Neural cell (in vitro differentiated cells): ENCODE measurements around the gene NKD2. TPM values are rescaled to one million over a fixed set of nuclear protein-coding genes. Genes with fewer than 3 reads are reported as not detected.

Experiments
- H2AFZ ChIP-seq: fragments of 200-600, 300-800 bp; sonication (generic), shearing (Covaris generic); 2 replicates; pipeline ENCODE4 v1.6.0; 2014; ENCODE audit warnings: low read depth, mild to moderate bottlenecking, antibody characterized with exemption, low read length, moderate library complexity
- H3F3A ChIP-seq: fragments of 200-600 bp; shearing (Covaris generic); 2 replicates; pipeline ENCODE4 v1.6.1; 2016; ENCODE audit warnings: mild to moderate bottlenecking, moderate library complexity, mixed read lengths, antibody characterized with exemption, low read length; ENCODE audit not compliant: insufficient read depth, poor library complexity, severe bottlenecking
- H3K27ac ChIP-seq: fragments of 200-600, 300-800 bp; sonication (generic), shearing (Covaris generic); 2 replicates; pipeline ENCODE4 v1.5.1; 2014; ENCODE audit warnings: mild to moderate bottlenecking, low read length, moderate library complexity
- H3K27me3 ChIP-seq: fragments of 300-800, 200-600 bp; sonication (generic), shearing (Covaris generic); 2 replicates; pipeline ENCODE4 v1.6.0; 2014; ENCODE audit warnings: mild to moderate bottlenecking, low read depth, low read length, moderate library complexity; ENCODE audit not compliant: insufficient read depth
- H3K36me3 ChIP-seq: fragments of 300-800, 200-600 bp; sonication (generic), shearing (Covaris generic); 2 replicates; pipeline ENCODE4 v1.5.1; 2014; ENCODE audit warnings: mild to moderate bottlenecking, antibody characterized with exemption, low read length, moderate library complexity; ENCODE audit not compliant: insufficient read depth
- H3K4me2 ChIP-seq: fragments of 300-800, 200-600 bp; sonication (generic), shearing (Covaris generic); 2 replicates; pipeline ENCODE4 v1.6.0; 2014; ENCODE audit warnings: mild to moderate bottlenecking, low read length
- H3K4me3 ChIP-seq: fragments of 300-800, 200-600 bp; sonication (generic), shearing (Covaris generic); 2 replicates; pipeline ENCODE4 v1.5.1; 2014; ENCODE audit warnings: mild to moderate bottlenecking, low read length, moderate library complexity
- H3K79me2 ChIP-seq: fragments of 200-600 bp; shearing (Covaris generic); replicated peaks from 2 replicates; pipeline ENCODE4 v1.6.0; 2014; ENCODE audit warnings: mild to moderate bottlenecking, low read length, moderate library complexity; ENCODE audit not compliant: insufficient read depth
- H3K9ac ChIP-seq: fragments of 300-800, 200-600 bp; sonication (generic), shearing (Covaris generic); 2 replicates; pipeline ENCODE4 v1.6.1; 2016; ENCODE audit warnings: mild to moderate bottlenecking, low read length, mixed read lengths
- H3K9me2 ChIP-seq: fragments of 200-600 bp; shearing (Covaris generic); 2 replicates; pipeline ENCODE4 v1.6.1; 2016; ENCODE audit warnings: mild to moderate bottlenecking, low read length, mixed read lengths; ENCODE audit not compliant: insufficient read depth
- H3K9me3 ChIP-seq: fragments of 200-600, 300-800 bp; sonication (generic), shearing (Covaris generic); 2 replicates; pipeline ENCODE4 v1.6.1; 2016; ENCODE audit warnings: mild to moderate bottlenecking, mixed run types, low read length, moderate library complexity, mixed read lengths
- H4K20me1 ChIP-seq: fragments of 200-600 bp; shearing (Covaris generic); 2 replicates; pipeline ENCODE4 v1.6.1; 2016; ENCODE audit warnings: mild to moderate bottlenecking, mixed run types; ENCODE audit not compliant: insufficient read depth
- EP300 ChIP-seq: fragments of 450-650 bp; conservative IDR thresholded peaks from 2 replicates; pipeline ENCODE4 v1.6.1; 2014; ENCODE audit warnings: antibody characterized with exemption, mild to moderate bottlenecking, moderate library complexity; ENCODE audit not compliant: poor library complexity, severe bottlenecking
- EZH2 ChIP-seq: fragments of 200-600, 300-800 bp; shearing (Covaris generic), sonication (generic); IDR thresholded peaks from 2 replicates; pipeline ENCODE4 v1.6.1; 2014; ENCODE audit warnings: antibody characterized with exemption, low read length, borderline replicate concordance, mild to moderate bottlenecking; ENCODE audit not compliant: insufficient read depth, poor library complexity, severe bottlenecking
- MXI1 ChIP-seq: fragments of 450-650 bp; conservative IDR thresholded peaks from 2 replicates; pipeline ENCODE4 v1.6.1; 2014; ENCODE audit warnings: antibody characterized with exemption, mild to moderate bottlenecking; ENCODE audit not compliant: poor library complexity, severe bottlenecking
- POLR2AphosphoS5 ChIP-seq: IDR thresholded peaks from 2 replicates; pipeline ENCODE4 v1.6.1; 2012
- RAD21 ChIP-seq: fragments of 450-650 bp; conservative IDR thresholded peaks from 2 replicates; pipeline ENCODE4 v1.6.1; 2014; ENCODE audit warnings: antibody characterized with exemption, mild to moderate bottlenecking, moderate library complexity
- SMC3 ChIP-seq: fragments of 450-650 bp; conservative IDR thresholded peaks from 2 replicates; pipeline ENCODE4 v1.6.1; 2014; ENCODE audit warnings: antibody characterized with exemption, mild to moderate bottlenecking, moderate library complexity; ENCODE audit not compliant: poor library complexity
- TAF1 ChIP-seq: IDR thresholded peaks from 2 replicates; pipeline ENCODE4 v1.6.1; 2012; ENCODE audit warnings: low read depth
- polyA plus RNA-seq: library from polyadenylated mRNA; depleted of rRNA; stranded (reverse); fragments of >200 nt; gene quantifications from 2 replicates; pipeline ENCODE4 v1.2.3, GENCODE V29; 2014
- TF ChIP-seq, protein P1 (sequence below): IDR thresholded peaks from 2 replicates; pipeline ENCODE4 v1.6.1; 2012; ENCODE audit warnings: borderline replicate concordance
- TF ChIP-seq, protein P2 (sequence below): fragments of 450-650 bp; IDR thresholded peaks from 2 replicates; pipeline ENCODE4 v1.5.1; 2014; ENCODE audit warnings: antibody characterized with exemption, mild to moderate bottlenecking, moderate library complexity; ENCODE audit not compliant: poor library complexity, severe bottlenecking

NKD2 gene
- polyA plus RNA-seq, 1 donor from 2014 or later, result 7.2 TPM

DNA sequence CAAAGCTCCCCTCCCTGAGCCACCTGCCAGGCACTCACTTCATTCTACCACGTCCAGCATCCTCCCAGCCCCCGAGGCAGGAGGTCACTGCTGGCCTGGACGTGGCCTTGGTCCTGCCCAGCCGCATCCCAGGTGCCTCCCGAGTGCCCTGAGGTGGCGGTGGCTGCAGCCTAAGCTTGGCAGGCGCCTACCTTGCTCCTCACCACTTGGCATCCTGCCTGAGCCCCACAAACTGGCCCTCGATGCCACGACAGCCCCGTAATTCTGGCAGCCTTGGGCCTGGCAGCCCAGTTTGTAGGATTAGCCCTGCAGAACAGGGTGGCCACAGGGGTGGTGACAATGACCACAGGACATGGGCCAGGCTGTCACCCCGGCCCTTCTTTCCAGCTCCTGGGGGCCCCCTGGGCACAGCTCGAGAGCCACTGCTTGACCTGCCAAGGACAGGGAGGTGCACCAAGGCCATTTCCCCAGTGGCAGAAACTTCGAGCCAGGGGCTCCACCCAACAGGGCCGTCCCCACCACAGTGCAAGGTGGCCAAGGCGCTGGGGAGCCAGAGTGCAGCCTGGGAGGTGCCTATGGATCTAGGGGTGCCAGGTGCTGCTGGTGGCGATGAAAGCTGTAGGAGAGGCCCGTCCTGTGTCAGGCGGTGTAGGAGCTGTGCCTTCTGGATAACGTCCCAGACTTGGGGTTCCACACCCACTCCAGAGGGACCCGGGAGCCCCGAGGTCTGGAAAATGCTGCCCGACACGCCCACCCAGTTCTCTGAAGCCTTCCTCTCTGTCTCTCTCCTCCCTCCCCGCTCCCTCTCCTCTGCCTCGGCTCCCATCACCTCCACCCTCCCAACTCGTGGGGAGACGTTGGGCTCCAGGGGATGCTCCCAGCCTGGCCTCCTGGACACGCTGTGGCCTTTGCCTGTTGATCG, 18.4 kb downstream of the NKD2 start:
- H3K9me2 ChIP-seq, result no peaks in the 10 kb centered on the region
- H3K36me3 ChIP-seq, result no peaks in the 10 kb centered on the region
- no peak overlapping the region for H3K4me3 ChIP-seq
- H3K27me3 ChIP-seq, result no peaks in the 10 kb centered on the region
- no peaks in the 10 kb centered on the region for H3F3A ChIP-seq
- no peaks in the 10 kb centered on the region for H4K20me1 ChIP-seq
- H3K9me3 ChIP-seq, result no peaks in the 10 kb centered on the region
- no peak overlapping the region for H3K9ac ChIP-seq
- TF ChIP-seq, protein P1, sequence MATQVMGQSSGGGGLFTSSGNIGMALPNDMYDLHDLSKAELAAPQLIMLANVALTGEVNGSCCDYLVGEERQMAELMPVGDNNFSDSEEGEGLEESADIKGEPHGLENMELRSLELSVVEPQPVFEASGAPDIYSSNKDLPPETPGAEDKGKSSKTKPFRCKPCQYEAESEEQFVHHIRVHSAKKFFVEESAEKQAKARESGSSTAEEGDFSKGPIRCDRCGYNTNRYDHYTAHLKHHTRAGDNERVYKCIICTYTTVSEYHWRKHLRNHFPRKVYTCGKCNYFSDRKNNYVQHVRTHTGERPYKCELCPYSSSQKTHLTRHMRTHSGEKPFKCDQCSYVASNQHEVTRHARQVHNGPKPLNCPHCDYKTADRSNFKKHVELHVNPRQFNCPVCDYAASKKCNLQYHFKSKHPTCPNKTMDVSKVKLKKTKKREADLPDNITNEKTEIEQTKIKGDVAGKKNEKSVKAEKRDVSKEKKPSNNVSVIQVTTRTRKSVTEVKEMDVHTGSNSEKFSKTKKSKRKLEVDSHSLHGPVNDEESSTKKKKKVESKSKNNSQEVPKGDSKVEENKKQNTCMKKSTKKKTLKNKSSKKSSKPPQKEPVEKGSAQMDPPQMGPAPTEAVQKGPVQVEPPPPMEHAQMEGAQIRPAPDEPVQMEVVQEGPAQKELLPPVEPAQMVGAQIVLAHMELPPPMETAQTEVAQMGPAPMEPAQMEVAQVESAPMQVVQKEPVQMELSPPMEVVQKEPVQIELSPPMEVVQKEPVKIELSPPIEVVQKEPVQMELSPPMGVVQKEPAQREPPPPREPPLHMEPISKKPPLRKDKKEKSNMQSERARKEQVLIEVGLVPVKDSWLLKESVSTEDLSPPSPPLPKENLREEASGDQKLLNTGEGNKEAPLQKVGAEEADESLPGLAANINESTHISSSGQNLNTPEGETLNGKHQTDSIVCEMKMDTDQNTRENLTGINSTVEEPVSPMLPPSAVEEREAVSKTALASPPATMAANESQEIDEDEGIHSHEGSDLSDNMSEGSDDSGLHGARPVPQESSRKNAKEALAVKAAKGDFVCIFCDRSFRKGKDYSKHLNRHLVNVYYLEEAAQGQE, result no peak
- no peak for TF ChIP-seq RAD21
- TF ChIP-seq MXI1, result no peak
- no peak overlapping the region for H3K27ac ChIP-seq
- no peak overlapping the region for H2AFZ ChIP-seq
- no peaks in the 10 kb centered on the region for H3K79me2 ChIP-seq
- no peak overlapping the region for H3K4me2 ChIP-seq

DNA sequence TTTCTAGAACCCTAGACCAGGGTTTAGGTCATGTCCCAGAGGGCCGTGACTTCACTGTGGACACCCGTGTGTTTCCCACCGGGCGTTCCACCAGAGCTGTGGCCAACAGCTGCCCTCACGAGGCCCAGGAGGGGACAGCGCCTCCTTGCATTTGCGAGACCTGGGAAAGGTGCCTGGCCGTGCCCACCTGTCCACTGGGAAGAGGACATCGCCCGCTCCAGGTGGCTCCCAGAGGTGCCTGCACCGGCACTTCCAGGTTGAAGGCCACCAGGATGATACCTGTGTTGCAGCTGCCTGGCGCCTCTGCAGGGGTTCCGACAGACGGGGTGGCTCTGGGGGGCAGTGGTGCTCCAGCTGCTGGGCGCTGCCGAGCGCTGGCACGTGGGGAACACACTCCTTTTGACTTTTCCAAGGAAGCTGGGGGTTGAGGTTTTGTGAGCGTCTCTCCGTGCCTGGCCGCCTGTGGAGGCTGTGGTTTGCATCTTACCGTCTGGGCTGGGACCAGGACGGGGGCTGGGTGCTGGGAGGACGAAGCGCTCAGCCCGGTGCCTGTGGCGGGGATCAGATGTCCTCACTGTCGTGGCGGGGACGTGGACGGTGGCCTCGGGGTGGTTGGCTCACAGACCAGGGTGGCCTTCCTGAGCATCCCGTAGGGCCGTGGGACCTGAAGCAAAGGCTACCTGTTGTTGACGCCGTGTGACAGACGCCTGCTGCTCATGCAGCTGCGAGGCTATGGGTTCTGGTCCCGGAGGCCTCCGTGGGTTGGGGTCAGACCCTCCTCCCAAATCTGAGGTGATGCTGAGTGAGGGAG, 19.2 kb downstream of the NKD2 start:
- no peaks in the 10 kb centered on the region for H4K20me1 ChIP-seq
- no peaks in the 10 kb centered on the region for H3K9me2 ChIP-seq
- no peaks in the 10 kb centered on the region for H3K79me2 ChIP-seq
- no peaks in the 10 kb centered on the region for H3F3A ChIP-seq
- H3K4me2 ChIP-seq, result no peak overlapping the region
- no peak overlapping the region for H2AFZ ChIP-seq
- no peaks in the 10 kb centered on the region for H3K9me3 ChIP-seq
- no peaks in the 10 kb centered on the region for H3K36me3 ChIP-seq
- H3K27me3 ChIP-seq, result no peaks in the 10 kb centered on the region
- H3K4me3 ChIP-seq, result no peak overlapping the region
- no peak overlapping the region for H3K9ac ChIP-seq
- TF ChIP-seq EZH2 (no peak), TAF1 (no peak), SMC3 (no peak), MXI1 (no peak), POLR2AphosphoS5 (no peak), RAD21 (no peak), EP300 (no peak)
- TF ChIP-seq, protein P2, sequence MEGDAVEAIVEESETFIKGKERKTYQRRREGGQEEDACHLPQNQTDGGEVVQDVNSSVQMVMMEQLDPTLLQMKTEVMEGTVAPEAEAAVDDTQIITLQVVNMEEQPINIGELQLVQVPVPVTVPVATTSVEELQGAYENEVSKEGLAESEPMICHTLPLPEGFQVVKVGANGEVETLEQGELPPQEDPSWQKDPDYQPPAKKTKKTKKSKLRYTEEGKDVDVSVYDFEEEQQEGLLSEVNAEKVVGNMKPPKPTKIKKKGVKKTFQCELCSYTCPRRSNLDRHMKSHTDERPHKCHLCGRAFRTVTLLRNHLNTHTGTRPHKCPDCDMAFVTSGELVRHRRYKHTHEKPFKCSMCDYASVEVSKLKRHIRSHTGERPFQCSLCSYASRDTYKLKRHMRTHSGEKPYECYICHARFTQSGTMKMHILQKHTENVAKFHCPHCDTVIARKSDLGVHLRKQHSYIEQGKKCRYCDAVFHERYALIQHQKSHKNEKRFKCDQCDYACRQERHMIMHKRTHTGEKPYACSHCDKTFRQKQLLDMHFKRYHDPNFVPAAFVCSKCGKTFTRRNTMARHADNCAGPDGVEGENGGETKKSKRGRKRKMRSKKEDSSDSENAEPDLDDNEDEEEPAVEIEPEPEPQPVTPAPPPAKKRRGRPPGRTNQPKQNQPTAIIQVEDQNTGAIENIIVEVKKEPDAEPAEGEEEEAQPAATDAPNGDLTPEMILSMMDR, result no peak
- TF ChIP-seq, protein P1, result no peak
- H3K27ac ChIP-seq, result no peak overlapping the region
